ENCODE data around the gene COL4A5.

COL4A5 gene

GRCh38 chrX:108412783-108413182 lies 26.9 kb upstream of the COL4A5 start:
- TF ChIP-seq CTCF (IDR thresholded peaks at IDR 0.05; ENCODE audit: low read depth, low read length) = no peak
- no peak for DNase-seq
- Histone ChIP-seq H3K9me3 (no peaks in the 10 kb centered on the region), H3K36me3 (no peaks in the 10 kb centered on the region), H3K27me3 (no peaks in the 10 kb centered on the region), H3K4me3 (ENCODE audit: low read depth, low read length) (no peak overlapping the region), H3K4me1 (no peaks in the 10 kb centered on the region)

GRCh38 chrX:108415146-108415545 lies 24.5 kb upstream of the COL4A5 start:
- Histone ChIP-seq H3K27me3 (no peaks in the 10 kb centered on the region), H3K4me1 (no peaks in the 10 kb centered on the region), H3K36me3 (no peaks in the 10 kb centered on the region), H3K9me3 (no peaks in the 10 kb centered on the region), H3K4me3 (ENCODE audit: low read depth, low read length) (no peak overlapping the region)
- TF ChIP-seq CTCF (IDR thresholded peaks at IDR 0.05; ENCODE audit: low read depth, low read length) = no peak
- no peak for DNase-seq

- Histone ChIP-seq H3K4me1 (no peaks in the 10 kb centered on the region), H3K9me3 (no peaks in the 10 kb centered on the region), H3K4me3 (ENCODE audit: low read depth, low read length) (no peak overlapping the region), H3K27me3 (no peaks in the 10 kb centered on the region), H3K36me3 (no peaks in the 10 kb centered on the region)
- DNase-seq = no peak
- TF ChIP-seq CTCF (IDR thresholded peaks at IDR 0.05; ENCODE audit: low read depth, low read length) = no peak
Observed at GRCh38 chrX:108415891-108416290, 23.7 kb upstream of the COL4A5 start.

- DNase-seq = no peak
- no peaks in the 10 kb centered on the region for H3K9me3 ChIP-seq
- no peak for TF ChIP-seq CTCF (IDR thresholded peaks at IDR 0.05; ENCODE audit: low read depth, low read length)
- H3K27me3 ChIP-seq = no peaks in the 10 kb centered on the region
- H3K4me1 ChIP-seq = no peaks in the 10 kb centered on the region
- no peaks in the 10 kb centered on the region for H3K36me3 ChIP-seq
- H3K4me3 ChIP-seq (ENCODE audit: low read depth, low read length) = no peak overlapping the region
Observed at GRCh38 chrX:108417257-108417656, 22.4 kb upstream of the COL4A5 start.

DNA sequence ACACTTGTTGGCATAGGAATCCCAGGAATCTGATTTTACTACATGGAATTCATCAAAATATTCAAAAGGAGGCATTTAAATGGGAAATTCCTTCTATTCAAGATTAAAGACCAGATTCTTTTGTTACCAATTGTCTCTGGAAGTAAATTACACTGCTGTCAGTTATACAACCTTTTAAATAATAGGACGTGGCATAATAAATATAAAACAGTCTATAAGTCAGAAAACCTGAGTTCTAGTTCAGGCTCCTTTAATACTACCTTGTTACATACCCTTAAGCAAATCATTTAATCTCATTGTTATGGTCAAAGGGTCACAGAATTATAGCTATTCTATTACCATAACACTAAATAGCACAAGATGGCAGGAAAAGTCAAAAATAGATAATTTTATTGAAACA lies 20.2 kb upstream of the COL4A5 start:
- Histone ChIP-seq H3K9me3 (no peaks in the 10 kb centered on the region), H3K4me1 (no peaks in the 10 kb centered on the region), H3K36me3 (no peaks in the 10 kb centered on the region), H3K4me3 (ENCODE audit: low read depth, low read length) (no peak overlapping the region), H3K27me3 (no peaks in the 10 kb centered on the region)
- no peak for DNase-seq
- no peak for TF ChIP-seq CTCF (IDR thresholded peaks at IDR 0.05; ENCODE audit: low read depth, low read length)

GRCh38 chrX:108420481-108420880 lies 19.2 kb upstream of the COL4A5 start:
- no peaks in the 10 kb centered on the region for H3K9me3 ChIP-seq
- H3K27me3 ChIP-seq = no peaks in the 10 kb centered on the region
- no peak overlapping the region for H3K4me3 ChIP-seq (ENCODE audit: low read depth, low read length)
- DNase-seq = no peak
- H3K4me1 ChIP-seq = no peaks in the 10 kb centered on the region
- no peaks in the 10 kb centered on the region for H3K36me3 ChIP-seq
- TF ChIP-seq CTCF (IDR thresholded peaks at IDR 0.05; ENCODE audit: low read depth, low read length) = no peak

Measured in BE2C (cell line).